HCT116 (cell line): ENCODE data around the gene TMEM131.

Experiments
- EGR1 ChIP-seq: IDR thresholded peaks from 2 replicates; pipeline ENCODE4 v1.6.1; 2012; ENCODE audit warnings: low read depth
- ELF1 ChIP-seq: IDR thresholded peaks from 2 replicates; pipeline ENCODE4 v1.6.1; 2012; ENCODE audit warnings: low read depth, borderline replicate concordance
- EZH2 ChIP-seq: fragments of 200-600 bp; sonication (generic); IDR thresholded peaks from 2 replicates; pipeline ENCODE4 v1.6.1; 2017; ENCODE audit warnings: antibody characterized with exemption, mixed run types
- JUND ChIP-seq: IDR thresholded peaks from 2 replicates; pipeline ENCODE4 v1.6.1; 2012
- POLR2A ChIP-seq: IDR thresholded peaks from 2 replicates; pipeline ENCODE4 v1.7.0; 2011; ENCODE audit warnings: borderline replicate concordance; ENCODE audit not compliant: insufficient read depth, insufficient read length; ENCODE audit errors: extremely low read depth
- POLR2AphosphoS5 ChIP-seq: IDR thresholded peaks from 2 replicates; pipeline ENCODE4 v1.6.1; 2011; ENCODE audit warnings: mild to moderate bottlenecking, low read depth, low read length, moderate library complexity
- RAD21 ChIP-seq: IDR thresholded peaks from 2 replicates; pipeline ENCODE4 v1.6.1; 2012; ENCODE audit warnings: low read depth, mild to moderate bottlenecking
- REST ChIP-seq: IDR thresholded peaks from 2 replicates; pipeline ENCODE4 v1.6.1; 2012; ENCODE audit warnings: low read depth
- SIN3A ChIP-seq: IDR thresholded peaks from 2 replicates; pipeline ENCODE4 v1.6.1; 2012; ENCODE audit warnings: low read depth
- SP1 ChIP-seq: IDR thresholded peaks from 2 replicates; pipeline ENCODE4 v1.6.1; 2012; ENCODE audit warnings: low read depth
- ZBTB33 ChIP-seq: IDR thresholded peaks from 2 replicates; pipeline ENCODE4 v1.6.1; 2011; ENCODE audit warnings: mild to moderate bottlenecking, low read length, moderate library complexity; ENCODE audit not compliant: insufficient replicate concordance; ENCODE audit errors: extremely low read depth
- ZNF274 ChIP-seq: fragments of 200-500 bp; sonication (Bioruptor generic); IDR thresholded peaks from 2 replicates; pipeline ENCODE4 v1.6.1; 2014; ENCODE audit warnings: mild to moderate bottlenecking, low read depth, low read length, inconsistent platforms
- TF ChIP-seq, protein P1 (sequence below), 3 experiments: fragments of 200-600 bp in 1 of 3; sonication (generic) in 1 of 3; IDR thresholded peaks in 2 of 3; conservative IDR thresholded peaks in 1 of 3; 2 replicates each; pipeline ENCODE4 v1.5.1; 2012 to 2017; ENCODE audit warnings: low read depth in 2 of 3, low read length in 2 of 3, antibody characterized with exemption in 1 of 3, borderline replicate concordance in 1 of 3, control low read depth in 1 of 3, mild to moderate bottlenecking in 1 of 3, mixed read lengths in 1 of 3, mixed run types in 1 of 3, moderate library complexity in 1 of 3; ENCODE audit not compliant: insufficient read depth in 1 of 3
- TF ChIP-seq, protein P2 (sequence below): IDR thresholded peaks from 2 replicates; pipeline ENCODE4 v1.6.1; 2012

DNA sequence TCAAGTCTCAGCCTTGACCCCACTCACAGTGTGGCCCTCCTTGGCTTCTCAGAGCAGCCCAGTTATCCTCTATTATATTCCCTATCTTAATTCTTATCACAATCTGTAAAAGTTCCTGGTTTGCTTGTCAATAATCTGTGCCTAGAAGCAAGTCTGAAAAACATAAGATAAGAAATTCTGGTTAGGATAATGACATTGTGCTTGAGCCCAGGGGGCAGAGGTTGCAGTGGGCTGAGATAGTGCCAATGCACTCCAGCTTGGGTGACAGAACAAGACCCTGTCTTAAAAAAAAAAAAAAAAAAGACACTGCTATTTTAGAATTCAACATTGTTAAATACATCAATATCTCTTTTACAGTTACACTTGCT, 63.9 kb downstream of the TMEM131 start:
- TF ChIP-seq, protein P1, sequence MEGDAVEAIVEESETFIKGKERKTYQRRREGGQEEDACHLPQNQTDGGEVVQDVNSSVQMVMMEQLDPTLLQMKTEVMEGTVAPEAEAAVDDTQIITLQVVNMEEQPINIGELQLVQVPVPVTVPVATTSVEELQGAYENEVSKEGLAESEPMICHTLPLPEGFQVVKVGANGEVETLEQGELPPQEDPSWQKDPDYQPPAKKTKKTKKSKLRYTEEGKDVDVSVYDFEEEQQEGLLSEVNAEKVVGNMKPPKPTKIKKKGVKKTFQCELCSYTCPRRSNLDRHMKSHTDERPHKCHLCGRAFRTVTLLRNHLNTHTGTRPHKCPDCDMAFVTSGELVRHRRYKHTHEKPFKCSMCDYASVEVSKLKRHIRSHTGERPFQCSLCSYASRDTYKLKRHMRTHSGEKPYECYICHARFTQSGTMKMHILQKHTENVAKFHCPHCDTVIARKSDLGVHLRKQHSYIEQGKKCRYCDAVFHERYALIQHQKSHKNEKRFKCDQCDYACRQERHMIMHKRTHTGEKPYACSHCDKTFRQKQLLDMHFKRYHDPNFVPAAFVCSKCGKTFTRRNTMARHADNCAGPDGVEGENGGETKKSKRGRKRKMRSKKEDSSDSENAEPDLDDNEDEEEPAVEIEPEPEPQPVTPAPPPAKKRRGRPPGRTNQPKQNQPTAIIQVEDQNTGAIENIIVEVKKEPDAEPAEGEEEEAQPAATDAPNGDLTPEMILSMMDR (IDR thresholded peaks at IDR 0.05 in 2 of 3, conservative IDR thresholded peaks at IDR 0.05 in 1 of 3; ENCODE audit: borderline replicate concordance in 1 of 3, insufficient read depth in 1 of 3, low read depth in 2 of 3, low read length in 2 of 3): no peak
- TF ChIP-seq POLR2A: no peak
- no peak for TF ChIP-seq REST
- no peak for TF ChIP-seq EZH2
- TF ChIP-seq EGR1: no peak
- no peak for TF ChIP-seq RAD21
- no peak for TF ChIP-seq SP1
- TF ChIP-seq POLR2AphosphoS5: no peak
- TF ChIP-seq, protein P2, sequence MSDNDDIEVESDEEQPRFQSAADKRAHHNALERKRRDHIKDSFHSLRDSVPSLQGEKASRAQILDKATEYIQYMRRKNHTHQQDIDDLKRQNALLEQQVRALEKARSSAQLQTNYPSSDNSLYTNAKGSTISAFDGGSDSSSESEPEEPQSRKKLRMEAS: no peak
- no peak for TF ChIP-seq ZNF274
- no peak for TF ChIP-seq SIN3A
- TF ChIP-seq ZBTB33: no peak
- TF ChIP-seq JUND: no peak
- TF ChIP-seq ELF1: no peak
